Thoracic aorta endothelial cell (primary cell): ENCODE results near the gene NCEH1. TPM values are rescaled to one million over a fixed set of nuclear protein-coding genes. Genes with fewer than 3 reads are reported as not detected.

Source experiments
- small RNA-seq: library from RNA; depleted of rRNA; stranded (forward); fragments of <200 nt; gene quantifications from one replicate; pipeline ENCODE3, GENCODE V24; 2012
- total RNA-seq: library from RNA; depleted of rRNA; stranded (reverse); fragments of >200 nt; gene quantifications from 2 replicates; pipeline ENCODE4 v1.2.3, GENCODE V29; 2012

NCEH1 gene
- total RNA-seq, result 40.6 and 42.6 TPM in 2 replicates

GRCh38 chr3:172710664-172711453 lies at the start of gene NCEH1:
Gene NCEH1, minus strand, starts transcription at chr3:172711067. Its CDS starts 83 bp downstream, at chr3:172710984.

GRCh38 chr3:172750368-172751174 lies 39.7 kb upstream of the NCEH1 start, which contains the start of gene ECT2:
Gene ECT2, plus strand, starts transcription at chr3:172750726. Its CDS starts 3,805 bp downstream, at chr3:172754531.

Small RNAs within 50 kb of the gene (small RNA-seq; reads per million reads assigned to genes)
- gene RNU6-547P, result not detected

Other genes with a start within 250 kb of the NCEH1 start
- 25.7 and 25.8 TPM in 2 replicates for gene TNFSF10, start 187.6 kb downstream of the NCEH1 start, total RNA-seq
- gene ECT2, start 39.7 kb upstream of the NCEH1 start, total RNA-seq, result 75.3 and 112 TPM in 2 replicates